Pancreas (tissue), 10 donors: ENCODE data around the gene KAT6B. TPM values are rescaled to one million over a fixed set of nuclear protein-coding genes. Genes with fewer than 3 reads are reported as not detected.
A peak's percentile ranks its signal among the peaks of the same experiment; 100 is the strongest.
"Not testable (repeated sequence)": the region's sequence is repeated elsewhere in the genome, so short reads cannot be mapped to it uniquely, and the experiment has no call there.

Source experiments
- ATAC-seq, 4 donors: fragments of 200-7000 bp; cut with Tn5 transposase; one replicate each; pipeline versions ENCODE4 v1.8.0 to v1.9.1; 2020; ENCODE audit warnings: mild to moderate bottlenecking in 4 of 4, moderate library complexity in 4 of 4
- DNase-seq, 6 donors: peaks; one replicate each; pipeline ENCODE4 v3.0.0-alpha.2; 2020
- FAIRE-seq: peaks from 2 replicates; lab custom pipeline; 2012; peaks lifted over from hg19 to GRCh38; lab: Jason Lieb, UNC
- H3K27ac ChIP-seq, 4 donors: fragments of 200-600 bp; sonication (generic); 1 replicate in 3 of 4; 2 replicates in 1 of 4; pipeline versions ENCODE4 v1.5.0 to v1.8.0; 2020
- H3K27me3 ChIP-seq, 4 donors: fragments of 200-600 bp; one replicate each; pipeline ENCODE4 v1.8.0; 2021
- H3K36me3 ChIP-seq, 3 donors: fragments of 200-600 bp; sonication (generic) in 1 of 3; one replicate each; pipeline versions ENCODE4 v1.5.0 to v1.8.0; 2020 to 2021
- H3K4me1 ChIP-seq, 3 donors: fragments of 200-600 bp; one replicate each; pipeline ENCODE4 v1.8.0; 2021
- H3K4me3 ChIP-seq, 4 donors: fragments of 200-600 bp; sonication (generic) in 2 of 4; one replicate each; pipeline versions ENCODE4 v1.5.0 to v1.8.0; 2020 to 2021
- H3K9me3 ChIP-seq, 4 donors: fragments of 200-600 bp; one replicate each; pipeline ENCODE4 v1.8.0; 2021
- CTCF ChIP-seq, 4 donors: fragments of 200-600 bp; sonication (generic) in 3 of 4; IDR thresholded peaks; one replicate each; pipeline versions ENCODE4 v1.5.0 to v1.8.0; 2021; ENCODE audit warnings: antibody characterized with exemption in 4 of 4
- WGBS, 2 donors: extraction: QIAGEN DNeasy Blood & Tissue Kit; methylation state at CpG; one replicate each; pipeline ENCODE4 v1.1.7; 2013; 5-methylcytosine and 5-hydroxymethylcytosine counted together
- intact Hi-C, 3 donors: fragments of 100-400 bp; cut with DNase I; formaldehyde crosslinking; loops; one replicate each; pipeline versions ENCODE4 v1.11.1 to v1.14.2; 2022
- polyA plus RNA-seq, 2 donors: library from polyadenylated mRNA; stranded (reverse); fragments of 200-250 nt; gene quantifications; one replicate each; pipeline ENCODE4 v1.2.3, GENCODE V29; 2013
- total RNA-seq, 6 donors: library from RNA; stranded (reverse); fragmentation: NEBNext Ultra II Directional in 4 of 6; extraction: Animal tissue kit (Norgen Biotek cat#: 25700) in 4 of 6; gene quantifications; one replicate each; pipeline versions ENCODE4 v1.2.1 to v1.2.4, GENCODE V29; 2021 to 2023
- donor health status: healthy with polysubstance abuse.
- donor health status: DM: no; HTN: no; CAD: no; lungs with moderate emphysema.
- donor health status: DM: no; HTN: no; CAD: no.
- donor health status: control.
- donor health status: control.
- donor health status: Bipolar disorder and iron deficiency.
- donor health status: DM: yes; HTN: yes; CAD: no.
- donor health status: DM: no; HTN: no; CAD: no.
- donor health status: DM: no; HTN: no; CAD: no.
- donor health status: DM: yes; HTN: yes; CAD: no.

The KAT6B gene
- total and polyA plus RNA-seq, 8 donors = 7.6 to 28.6 (median 18.1) TPM

- Histone ChIP-seq H3K9me3 (no peaks in the 10 kb centered on the region), H3K4me1 (peaks cover 7 to 17% (median 15%) of the 10 kb centered on the region in 3 donors), H3K4me3 (no peak overlapping the region), H3K27ac (no peak overlapping the region), H3K27me3 (no peaks in the 10 kb centered on the region), H3K36me3 (no peaks in the 10 kb centered on the region)
- intact Hi-C loops = no loop called here
- 68 to 73% methylated on average over 6 of the region's 6 CpGs for WGBS, 2 donors
- DNase-seq (no peak), ATAC-seq (peak in 2 of 4 donors; percentile 9 to 35), FAIRE-seq (no peak)
- no peak for TF ChIP-seq CTCF (IDR thresholded peaks at IDR 0.05)
These were observed 87.1 kb downstream of the KAT6B start for GRCh38 chr10:74913377-74913979.

- DNase-seq (no peak), ATAC-seq (peak in 1 of 4 donors; percentile 12), FAIRE-seq (no peak)
- Histone ChIP-seq H3K36me3 (no peaks in the 10 kb centered on the region), H3K27me3 (no peaks in the 10 kb centered on the region), H3K4me1 (peaks cover 7 to 18% (median 16%) of the 10 kb centered on the region in 3 donors), H3K9me3 (no peaks in the 10 kb centered on the region), H3K27ac (no peak overlapping the region), H3K4me3 (no peak overlapping the region)
- intact Hi-C loops = no loop called here
- 86 to 87% methylated on average over 1 of the region's 1 CpG for whole genome bisulfite sequencing, 2 donors
- no peak for TF ChIP-seq CTCF (IDR thresholded peaks at IDR 0.05)
These were observed 89.9 kb downstream of the KAT6B start for GRCh38 chr10:74916283-74916682.

GRCh38 chr10:74917481-74918077 is 91.2 kb downstream of the KAT6B start:
- ATAC-seq = peak; percentile 64 to 81 (median 72)
- no peaks in the 10 kb centered on the region for H3K9me3 ChIP-seq
- H3K27ac ChIP-seq = peak overlapping the region in 1 of 4 donors; percentile 14
- no peaks in the 10 kb centered on the region for H3K27me3 ChIP-seq
- H3K4me3 ChIP-seq = no peak overlapping the region
- TF ChIP-seq CTCF (IDR thresholded peaks at IDR 0.05) = no peak
- no peak for DNase-seq
- H3K4me1 ChIP-seq = peaks cover 20 to 29% (median 27%) of the 10 kb centered on the region in 3 donors
- FAIRE-seq = no peak
- intact Hi-C loops = no loop called here
- no peaks in the 10 kb centered on the region for H3K36me3 ChIP-seq

GRCh38 chr10:74919671-74920070 is 93.3 kb downstream of the KAT6B start:
- intact Hi-C loops = no loop called here
- no peaks in the 10 kb centered on the region for H3K36me3 ChIP-seq
- no peaks in the 10 kb centered on the region for H3K9me3 ChIP-seq
- no peak for TF ChIP-seq CTCF (IDR thresholded peaks at IDR 0.05)
- H3K27me3 ChIP-seq = no peaks in the 10 kb centered on the region
- ATAC-seq (no peak), DNase-seq (no peak), FAIRE-seq (no peak)
- H3K27ac ChIP-seq = no peak overlapping the region
- peaks cover 38 to 43% (median 40%) of the 10 kb centered on the region in 3 donors for H3K4me1 ChIP-seq
- H3K4me3 ChIP-seq = no peak overlapping the region

- H3K36me3 ChIP-seq, intact Hi-C loops, H3K27ac ChIP-seq, H3K9me3 ChIP-seq, H3K27me3 ChIP-seq, FAIRE-seq, H3K4me3 ChIP-seq, ATAC-seq, DNase-seq: not testable (repeated sequence)
- peaks cover 48 to 52% (median 51%) of the 10 kb centered on the region in 3 donors for H3K4me1 ChIP-seq
- WGBS, 2 donors = 95% methylated on average over 5 of the region's 5 CpGs
These were observed 94.7 kb downstream of the KAT6B start for GRCh38 chr10:74921070-74921469.
